Smooth muscle cell (in vitro differentiated cells): Measurements from ENCODE around the gene UBE3D. TPM values are rescaled to one million over a fixed set of nuclear protein-coding genes. Genes with fewer than 3 reads are reported as not detected.

ENCODE experiments used
- DNase-seq: peaks from one replicate; lab custom pipeline; 2025; ENCODE audit not compliant: unreplicated experiment; lab: John Stamatoyannopoulos, UW
- H2AFZ ChIP-seq: fragments of 200-600 bp; sonication (generic); 2 replicates; pipeline ENCODE4 v1.6.0; 2016; ENCODE audit warnings: antibody characterized with exemption, low read depth, mild to moderate bottlenecking
- H3F3A ChIP-seq: fragments of 200-600 bp; sonication (generic); 2 replicates; pipeline ENCODE4 v1.6.0; 2017; ENCODE audit warnings: antibody characterized with exemption, low read depth
- H3K27ac ChIP-seq: fragments of 200-600 bp; sonication (generic); 2 replicates; pipeline ENCODE4 v1.5.1; 2016; ENCODE audit warnings: low read depth, mild to moderate bottlenecking
- H3K27me3 ChIP-seq: fragments of 200-600 bp; sonication (generic); 2 replicates; pipeline ENCODE4 v1.6.1; 2016; ENCODE audit warnings: low read depth, mild to moderate bottlenecking
- H3K36me3 ChIP-seq: fragments of 200-600 bp; sonication (generic); 2 replicates; pipeline ENCODE4 v1.5.1; 2016; ENCODE audit warnings: low read depth
- H3K4me1 ChIP-seq: fragments of 200-600 bp; sonication (generic); 2 replicates; pipeline ENCODE4 v1.5.1; 2016; ENCODE audit warnings: low read depth
- H3K4me2 ChIP-seq: fragments of 200-600 bp; sonication (generic); 2 replicates; pipeline ENCODE4 v1.6.0; 2016; ENCODE audit warnings: mild to moderate bottlenecking
- H3K4me3 ChIP-seq: fragments of 200-600 bp; sonication (generic); 2 replicates; pipeline ENCODE4 v1.5.1; 2016; ENCODE audit warnings: mild to moderate bottlenecking
- H3K79me2 ChIP-seq: fragments of 200-600 bp; sonication (generic); 2 replicates; pipeline ENCODE4 v1.6.0; 2016; ENCODE audit warnings: low read depth, mild to moderate bottlenecking
- H3K9ac ChIP-seq: fragments of 200-600 bp; sonication (generic); 2 replicates; pipeline ENCODE4 v1.6.0; 2016; ENCODE audit warnings: low read depth
- H3K9me3 ChIP-seq: fragments of 200-600 bp; sonication (generic); replicated peaks from 2 replicates; pipeline ENCODE4 v1.5.1; 2016; ENCODE audit warnings: low read depth
- H4K20me1 ChIP-seq: fragments of 200-600 bp; sonication (generic); 2 replicates; pipeline ENCODE4 v1.6.0; 2016; ENCODE audit warnings: low read depth
- WGBS: methylation state at CpG from one replicate; pipeline ENCODE4 v1.1.7; 2016; ENCODE audit warnings: low lambda C conversion rate; 5-methylcytosine and 5-hydroxymethylcytosine counted together
- polyA plus RNA-seq: library from polyadenylated mRNA; unstranded; fragments of >200 nt; fragmentation: Nextera tagmentation; extraction: Ambion mirVana; gene quantifications from 2 replicates; pipeline ENCODE4 v1.2.1, GENCODE V29; 2016
- total RNA-seq: library from RNA; depleted of rRNA; stranded (reverse); fragments of >200 nt; gene quantifications from 2 replicates; pipeline ENCODE4 v1.2.3, GENCODE V29; 2014
- TF ChIP-seq, protein P1 (sequence below): fragments of 200-600 bp; sonication (generic); IDR thresholded peaks from 2 replicates; pipeline ENCODE4 v1.5.1; 2017; ENCODE audit warnings: borderline replicate concordance, mild to moderate bottlenecking, antibody characterized with exemption; ENCODE audit not compliant: insufficient read depth, poor library complexity, severe bottlenecking

The UBE3D gene
- total and polyA plus RNA-seq, 2 experiments from 2014 or later, result 2.1 to 6.1 TPM

- Histone ChIP-seq H3F3A (no peaks in the 10 kb centered on the region), H4K20me1 (no peaks in the 10 kb centered on the region), H3K36me3 (no peaks in the 10 kb centered on the region), H3K79me2 (no peaks in the 10 kb centered on the region), H3K27ac (no peak overlapping the region), H3K27me3 (no peaks in the 10 kb centered on the region), H3K9me3 (no peaks in the 10 kb centered on the region), H3K4me3 (no peak overlapping the region), H3K4me2 (no peak overlapping the region), H3K4me1 (peaks cover 16% of the 10 kb centered on the region), H3K9ac (no peak overlapping the region), H2AFZ (no peak overlapping the region)
- TF ChIP-seq, protein P1, sequence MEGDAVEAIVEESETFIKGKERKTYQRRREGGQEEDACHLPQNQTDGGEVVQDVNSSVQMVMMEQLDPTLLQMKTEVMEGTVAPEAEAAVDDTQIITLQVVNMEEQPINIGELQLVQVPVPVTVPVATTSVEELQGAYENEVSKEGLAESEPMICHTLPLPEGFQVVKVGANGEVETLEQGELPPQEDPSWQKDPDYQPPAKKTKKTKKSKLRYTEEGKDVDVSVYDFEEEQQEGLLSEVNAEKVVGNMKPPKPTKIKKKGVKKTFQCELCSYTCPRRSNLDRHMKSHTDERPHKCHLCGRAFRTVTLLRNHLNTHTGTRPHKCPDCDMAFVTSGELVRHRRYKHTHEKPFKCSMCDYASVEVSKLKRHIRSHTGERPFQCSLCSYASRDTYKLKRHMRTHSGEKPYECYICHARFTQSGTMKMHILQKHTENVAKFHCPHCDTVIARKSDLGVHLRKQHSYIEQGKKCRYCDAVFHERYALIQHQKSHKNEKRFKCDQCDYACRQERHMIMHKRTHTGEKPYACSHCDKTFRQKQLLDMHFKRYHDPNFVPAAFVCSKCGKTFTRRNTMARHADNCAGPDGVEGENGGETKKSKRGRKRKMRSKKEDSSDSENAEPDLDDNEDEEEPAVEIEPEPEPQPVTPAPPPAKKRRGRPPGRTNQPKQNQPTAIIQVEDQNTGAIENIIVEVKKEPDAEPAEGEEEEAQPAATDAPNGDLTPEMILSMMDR, result no peak
- 76% methylated on average over 1 of the region's 1 CpG for WGBS
- DNase-seq, result no peak
Observed at GRCh38 chr6:83062225-83062624, 3.4 kb downstream of the UBE3D start.

- H2AFZ ChIP-seq, result no peak overlapping the region
- TF ChIP-seq, protein P1, result no peak
- H3K9me3 ChIP-seq, result no peaks in the 10 kb centered on the region
- H3K36me3 ChIP-seq, result no peaks in the 10 kb centered on the region
- H3K9ac ChIP-seq, result no peak overlapping the region
- no peak for DNase-seq
- no peak overlapping the region for H3K4me2 ChIP-seq
- H3K79me2 ChIP-seq, result no peaks in the 10 kb centered on the region
- H3K4me3 ChIP-seq, result no peak overlapping the region
- peaks cover 16% of the 10 kb centered on the region for H3K4me1 ChIP-seq
- H3K27ac ChIP-seq, result no peak overlapping the region
- no peaks in the 10 kb centered on the region for H3K27me3 ChIP-seq
- H4K20me1 ChIP-seq, result no peaks in the 10 kb centered on the region
- no peaks in the 10 kb centered on the region for H3F3A ChIP-seq
Observed at GRCh38 chr6:83061190-83061589, 4.5 kb downstream of the UBE3D start.

DNA sequence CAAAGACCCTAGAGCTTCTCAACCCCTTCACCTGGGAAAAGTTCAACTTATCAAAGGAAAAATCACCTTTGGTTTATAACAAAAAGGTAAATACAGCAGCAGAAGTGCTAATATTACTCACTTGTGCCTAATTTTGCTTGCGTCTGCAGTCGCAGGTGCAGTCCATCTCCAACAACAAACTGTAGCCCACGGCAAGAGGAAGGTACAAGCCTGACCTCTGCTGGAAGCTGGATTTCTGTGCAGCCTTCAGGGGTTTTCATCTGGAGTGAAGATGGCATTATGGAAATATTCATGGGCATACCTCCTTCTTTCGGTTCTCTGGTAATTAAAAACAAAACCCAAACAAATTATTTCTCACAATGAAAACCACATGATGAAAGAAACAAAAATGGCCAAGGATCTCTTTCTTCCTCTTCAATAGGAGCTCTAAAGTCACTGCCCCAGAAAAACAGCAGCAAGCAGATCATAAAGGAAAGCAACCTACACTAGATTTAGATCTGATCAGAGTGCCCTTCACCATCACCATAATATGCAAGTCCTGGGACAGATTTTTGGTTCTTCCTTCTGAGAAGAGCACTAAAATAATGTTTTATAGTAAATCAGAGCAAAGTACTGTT is 7.8 kb downstream of the UBE3D start:
- H3K27ac ChIP-seq, result no peak overlapping the region
- DNase-seq, result no peak
- no peaks in the 10 kb centered on the region for H3K9me3 ChIP-seq
- no peak overlapping the region for H2AFZ ChIP-seq
- H3F3A ChIP-seq, result no peaks in the 10 kb centered on the region
- no peaks in the 10 kb centered on the region for H3K27me3 ChIP-seq
- TF ChIP-seq, protein P1, result peak; percentile 76
- no peaks in the 10 kb centered on the region for H3K79me2 ChIP-seq
- WGBS, result 55% methylated on average over 4 of the region's 4 CpGs
- H3K9ac ChIP-seq, result no peak overlapping the region
- H3K4me1 ChIP-seq, result peaks cover 15% of the 10 kb centered on the region
- no peak overlapping the region for H3K4me2 ChIP-seq
- H3K4me3 ChIP-seq, result no peak overlapping the region
- no peaks in the 10 kb centered on the region for H4K20me1 ChIP-seq
- H3K36me3 ChIP-seq, result no peaks in the 10 kb centered on the region

GRCh38 chr6:83055366-83055964 is 10.2 kb downstream of the UBE3D start:
- Histone ChIP-seq H3K27ac (no peak overlapping the region), H3K9ac (no peak overlapping the region), H4K20me1 (no peaks in the 10 kb centered on the region), H3K9me3 (no peaks in the 10 kb centered on the region), H3K4me1 (peaks cover 5% of the 10 kb centered on the region), H3K4me3 (no peak overlapping the region), H3K36me3 (no peaks in the 10 kb centered on the region), H3K4me2 (no peak overlapping the region), H3K27me3 (no peaks in the 10 kb centered on the region), H3F3A (no peaks in the 10 kb centered on the region), H2AFZ (no peak overlapping the region), H3K79me2 (no peaks in the 10 kb centered on the region)
- DNase-seq, result no peak
- WGBS, result 41% methylated on average over 6 of the region's 6 CpGs
- TF ChIP-seq, protein P1, result peak; percentile 95
